Stimulated activated memory B cell treated with anti-CD40 and anti-IgM and Interleukin-4, amounts not matched to agents 10 μg/mL and 1 μg/mL and 100 μg/mL, for 72 hours (primary cell): ENCODE results near the gene PALMD.

ENCODE experiments used
- ATAC-seq: fragments of 150-1000 bp; cut with Tn5 transposase; 2 replicates; pipeline ENCODE4 v1.10.0; 2021
- H3K27ac Mint-ChIP-seq: one replicate; pipeline ENCODE4 v1.8.0; 2022; ENCODE audit warnings: mild to moderate bottlenecking, mixed read lengths
- H3K27me3 Mint-ChIP-seq: one replicate; pipeline ENCODE4 v1.8.0; 2022; ENCODE audit warnings: mixed read lengths
- H3K36me3 Mint-ChIP-seq: one replicate; pipeline ENCODE4 v1.8.0; 2022; ENCODE audit warnings: mixed read lengths
- H3K4me1 Mint-ChIP-seq: one replicate; pipeline ENCODE4 v1.8.0; 2022; ENCODE audit warnings: mixed read lengths
- H3K4me3 Mint-ChIP-seq: one replicate; pipeline ENCODE4 v1.8.0; 2022; ENCODE audit warnings: mild to moderate bottlenecking, moderate library complexity, mixed read lengths
- H3K9me3 Mint-ChIP-seq: one replicate; pipeline ENCODE4 v1.8.0; 2022; ENCODE audit warnings: mixed read lengths

The PALMD gene

DNA sequence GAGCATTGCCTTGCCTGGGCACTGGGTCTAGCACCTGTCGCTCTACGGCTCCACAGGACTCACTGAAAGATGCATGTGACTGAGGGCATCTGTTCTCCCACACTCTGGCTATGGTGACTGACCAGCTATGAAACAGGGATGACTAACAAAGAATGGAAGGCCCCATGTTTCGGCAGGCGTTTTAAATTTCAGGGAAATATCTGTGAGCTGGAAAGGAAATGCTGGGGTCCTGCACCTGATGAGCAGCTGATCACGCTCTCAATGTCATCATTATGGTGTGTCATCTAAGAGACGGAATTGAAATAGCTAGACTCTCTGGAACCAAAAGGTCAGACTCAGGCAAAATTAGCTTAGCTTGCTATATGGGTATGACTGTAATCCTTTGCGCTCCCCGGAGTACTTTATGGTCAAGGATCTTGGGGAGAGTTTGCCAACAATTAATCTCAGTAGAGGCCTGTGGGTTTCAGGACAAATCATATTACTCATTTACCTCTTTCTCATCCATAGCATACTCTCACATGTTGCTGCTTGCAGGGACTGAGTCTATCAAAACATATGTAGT lies 24.5 kb upstream of the PALMD start:
- H3K27ac Mint-ChIP-seq = no peak overlapping the region
- H3K27me3 Mint-ChIP-seq = no peaks in the 10 kb centered on the region
- no peaks in the 10 kb centered on the region for H3K9me3 Mint-ChIP-seq
- no peak for ATAC-seq
- no peaks in the 10 kb centered on the region for H3K36me3 Mint-ChIP-seq
- H3K4me1 Mint-ChIP-seq = no peaks in the 10 kb centered on the region
- H3K4me3 Mint-ChIP-seq = no peak overlapping the region

DNA sequence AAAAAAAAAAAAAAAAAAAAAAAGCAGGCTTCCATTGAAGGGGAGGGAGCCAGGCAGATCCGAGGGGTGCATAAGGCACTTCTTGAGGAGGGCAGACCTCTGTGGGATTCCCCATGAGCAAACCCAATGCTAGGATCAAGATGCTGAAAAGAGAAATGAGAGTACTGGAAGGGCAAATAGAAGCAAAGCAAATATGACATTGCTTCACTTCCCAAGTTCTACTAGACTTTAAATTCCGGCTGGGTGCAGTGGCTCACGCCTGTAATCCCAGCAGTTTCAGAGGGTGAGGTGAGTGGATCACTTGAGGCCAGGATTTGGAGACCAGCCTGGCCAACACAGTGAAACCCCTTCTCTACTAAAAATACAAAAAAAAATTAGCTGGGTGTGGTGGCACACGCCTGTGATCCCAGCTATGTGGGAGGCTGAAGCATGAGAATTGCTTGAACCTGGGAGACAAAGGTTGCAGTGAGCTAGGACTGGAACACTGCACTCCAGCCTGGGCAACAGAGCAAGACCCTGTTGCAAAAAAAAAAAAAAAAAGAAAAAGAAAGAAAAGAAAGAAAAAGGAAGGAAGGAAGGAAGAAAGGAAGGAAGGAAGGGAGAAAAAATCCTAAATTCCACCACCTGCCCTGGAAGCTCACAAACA lies 23.1 kb upstream of the PALMD start:
- no peak overlapping the region for H3K4me3 Mint-ChIP-seq
- ATAC-seq = no peak
- H3K36me3 Mint-ChIP-seq = no peaks in the 10 kb centered on the region
- H3K27ac Mint-ChIP-seq = no peak overlapping the region
- H3K4me1 Mint-ChIP-seq = no peaks in the 10 kb centered on the region
- H3K27me3 Mint-ChIP-seq = no peaks in the 10 kb centered on the region
- H3K9me3 Mint-ChIP-seq = no peaks in the 10 kb centered on the region

DNA sequence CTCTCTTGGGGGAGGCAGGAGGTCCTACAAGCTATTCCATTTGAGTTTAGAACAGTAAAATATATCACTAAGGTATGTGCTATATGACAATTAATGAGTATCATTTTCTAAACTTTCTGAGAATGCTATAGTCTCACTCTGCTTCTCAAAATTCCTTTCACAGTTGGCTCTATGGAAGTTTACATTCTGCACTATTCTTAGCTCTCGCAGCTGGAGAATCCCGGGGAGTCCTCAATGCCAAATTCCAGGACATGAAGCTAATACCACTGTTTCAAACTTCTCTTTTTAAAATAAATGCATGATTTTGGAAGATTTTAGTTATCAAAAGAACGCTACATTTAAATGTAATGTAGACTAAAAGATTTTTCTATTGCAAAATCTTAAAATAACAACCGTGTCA lies 22.4 kb upstream of the PALMD start:
- H3K4me3 Mint-ChIP-seq = no peak overlapping the region
- H3K27ac Mint-ChIP-seq = no peak overlapping the region
- no peaks in the 10 kb centered on the region for H3K9me3 Mint-ChIP-seq
- H3K36me3 Mint-ChIP-seq = no peaks in the 10 kb centered on the region
- no peak for ATAC-seq
- H3K4me1 Mint-ChIP-seq = no peaks in the 10 kb centered on the region
- no peaks in the 10 kb centered on the region for H3K27me3 Mint-ChIP-seq

- Mint-ChIP-seq H3K36me3 (no peaks in the 10 kb centered on the region), H3K27ac (no peak overlapping the region), H3K4me1 (no peaks in the 10 kb centered on the region), H3K4me3 (no peak overlapping the region), H3K9me3 (no peaks in the 10 kb centered on the region), H3K27me3 (no peaks in the 10 kb centered on the region)
- no peak for ATAC-seq
These were observed 18.3 kb upstream of the PALMD start for GRCh38 chr1:99627615-99628014.

GRCh38 chr1:99629164-99629563 lies 16.7 kb upstream of the PALMD start:
- Mint-ChIP-seq H3K4me1 (no peaks in the 10 kb centered on the region), H3K27ac (no peak overlapping the region), H3K27me3 (no peaks in the 10 kb centered on the region), H3K36me3 (no peaks in the 10 kb centered on the region), H3K9me3 (no peaks in the 10 kb centered on the region), H3K4me3 (no peak overlapping the region)
- ATAC-seq = no peak

DNA sequence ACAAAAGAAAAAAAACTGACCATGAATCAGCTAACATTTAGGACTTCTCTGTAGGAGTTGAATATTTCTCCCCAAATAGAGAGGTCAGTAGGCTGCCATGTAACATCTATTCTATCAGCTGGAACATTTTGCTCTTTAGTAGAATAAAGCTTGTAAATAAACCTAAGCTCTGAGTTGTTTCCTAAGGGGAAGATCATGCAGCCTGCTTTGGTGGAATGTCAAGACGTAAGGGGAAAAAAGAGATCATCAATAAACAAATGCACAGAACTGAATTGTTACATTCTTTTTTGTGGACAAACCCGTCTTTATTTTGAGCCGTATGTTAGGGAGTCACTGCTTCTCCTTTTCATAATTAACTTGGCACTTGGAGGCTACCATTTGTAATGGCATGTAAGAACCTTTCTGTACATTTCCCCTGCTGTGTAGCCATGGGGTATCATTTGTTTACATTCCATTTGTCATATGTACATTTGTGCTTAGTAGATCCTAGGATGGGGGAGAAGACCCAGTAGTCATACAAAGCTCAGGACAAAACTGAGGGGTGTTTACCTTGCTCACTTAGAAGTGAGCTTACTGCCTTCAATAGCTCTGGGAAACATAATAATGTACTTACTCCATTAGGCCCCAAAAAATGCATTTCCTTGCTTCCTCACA lies 10.8 kb upstream of the PALMD start:
- Mint-ChIP-seq H3K27me3 (no peaks in the 10 kb centered on the region), H3K9me3 (no peaks in the 10 kb centered on the region), H3K4me3 (no peak overlapping the region), H3K27ac (no peak overlapping the region), H3K36me3 (no peaks in the 10 kb centered on the region), H3K4me1 (no peaks in the 10 kb centered on the region)
- ATAC-seq = no peak

GRCh38 chr1:99635664-99636063 lies 10.2 kb upstream of the PALMD start:
- Mint-ChIP-seq H3K36me3 (no peaks in the 10 kb centered on the region), H3K27me3 (no peaks in the 10 kb centered on the region), H3K27ac (no peak overlapping the region), H3K9me3 (no peaks in the 10 kb centered on the region), H3K4me3 (no peak overlapping the region), H3K4me1 (no peaks in the 10 kb centered on the region)
- no peak for ATAC-seq

DNA sequence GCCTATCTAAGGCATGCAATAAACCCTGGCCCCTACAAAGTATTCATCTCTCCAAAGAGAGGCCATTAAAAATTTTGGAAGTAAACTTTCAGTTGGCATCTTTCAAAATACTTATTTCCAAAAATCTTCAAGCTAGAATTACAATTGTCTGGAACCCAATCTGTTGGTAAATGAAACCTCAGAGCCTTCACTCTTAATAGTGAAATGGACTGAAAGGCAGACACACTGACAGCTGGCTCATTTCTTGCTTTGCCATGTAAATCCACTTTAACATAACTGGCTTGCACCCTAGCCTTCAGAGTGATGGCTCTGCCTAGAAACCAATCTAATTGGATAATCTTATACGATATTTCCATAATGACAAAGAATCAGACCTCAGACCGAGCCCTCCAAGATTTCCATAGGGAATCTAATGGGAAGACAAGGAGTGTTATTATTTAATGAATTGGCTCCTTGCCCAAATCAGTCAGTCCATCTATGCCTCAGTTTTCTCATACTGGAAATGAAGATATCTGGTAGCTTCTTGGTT lies 9.2 kb upstream of the PALMD start:
- ATAC-seq = no peak
- no peak overlapping the region for H3K27ac Mint-ChIP-seq
- no peaks in the 10 kb centered on the region for H3K9me3 Mint-ChIP-seq
- H3K36me3 Mint-ChIP-seq = no peaks in the 10 kb centered on the region
- H3K4me1 Mint-ChIP-seq = no peaks in the 10 kb centered on the region
- no peaks in the 10 kb centered on the region for H3K27me3 Mint-ChIP-seq
- no peak overlapping the region for H3K4me3 Mint-ChIP-seq

DNA sequence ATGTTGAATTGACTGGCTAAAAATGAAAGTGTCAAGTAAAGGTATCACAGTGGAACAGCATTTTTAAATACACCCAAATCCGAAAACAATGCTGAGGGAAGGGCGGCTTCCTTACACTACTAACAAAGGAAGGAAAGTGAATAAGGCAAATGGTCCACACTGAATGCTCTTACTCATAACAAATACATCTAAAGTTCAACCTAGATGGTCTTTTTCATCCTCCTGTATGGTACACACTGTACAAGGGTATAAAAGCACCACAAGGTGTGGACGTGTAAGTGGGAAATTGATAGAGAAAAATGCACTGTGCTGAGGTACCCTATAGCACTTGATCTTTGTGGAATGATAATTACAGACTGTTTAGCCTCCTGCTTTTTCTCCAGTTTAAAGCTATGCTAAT lies 7.1 kb upstream of the PALMD start:
- Mint-ChIP-seq H3K4me1 (no peaks in the 10 kb centered on the region), H3K27ac (no peak overlapping the region), H3K36me3 (no peaks in the 10 kb centered on the region), H3K27me3 (no peaks in the 10 kb centered on the region), H3K9me3 (no peaks in the 10 kb centered on the region), H3K4me3 (no peak overlapping the region)
- ATAC-seq = no peak

GRCh38 chr1:99639408-99639807 lies 6.5 kb upstream of the PALMD start:
- H3K27ac Mint-ChIP-seq = no peak overlapping the region
- no peaks in the 10 kb centered on the region for H3K4me1 Mint-ChIP-seq
- ATAC-seq = no peak
- no peaks in the 10 kb centered on the region for H3K36me3 Mint-ChIP-seq
- no peaks in the 10 kb centered on the region for H3K27me3 Mint-ChIP-seq
- no peaks in the 10 kb centered on the region for H3K9me3 Mint-ChIP-seq
- no peak overlapping the region for H3K4me3 Mint-ChIP-seq

- Mint-ChIP-seq H3K36me3 (no peaks in the 10 kb centered on the region), H3K4me3 (no peak overlapping the region), H3K9me3 (no peaks in the 10 kb centered on the region), H3K4me1 (no peaks in the 10 kb centered on the region), H3K27ac (no peak overlapping the region), H3K27me3 (no peaks in the 10 kb centered on the region)
- no peak for ATAC-seq
These were observed 6.0 kb upstream of the PALMD start for GRCh38 chr1:99639945-99640344.

- no peak for ATAC-seq
- H3K4me1 Mint-ChIP-seq = no peaks in the 10 kb centered on the region
- no peaks in the 10 kb centered on the region for H3K36me3 Mint-ChIP-seq
- no peak overlapping the region for H3K27ac Mint-ChIP-seq
- no peak overlapping the region for H3K4me3 Mint-ChIP-seq
- no peaks in the 10 kb centered on the region for H3K9me3 Mint-ChIP-seq
- H3K27me3 Mint-ChIP-seq = peaks cover under 1% of the 10 kb centered on the region
These were observed 5.2 kb upstream of the PALMD start for GRCh38 chr1:99640672-99641071.

GRCh38 chr1:99641558-99641957 lies 4.4 kb upstream of the PALMD start:
- no peaks in the 10 kb centered on the region for H3K36me3 Mint-ChIP-seq
- no peak overlapping the region for H3K27ac Mint-ChIP-seq
- no peaks in the 10 kb centered on the region for H3K9me3 Mint-ChIP-seq
- H3K27me3 Mint-ChIP-seq = peaks cover 9% of the 10 kb centered on the region
- H3K4me1 Mint-ChIP-seq = no peaks in the 10 kb centered on the region
- ATAC-seq = no peak
- H3K4me3 Mint-ChIP-seq = no peak overlapping the region

DNA sequence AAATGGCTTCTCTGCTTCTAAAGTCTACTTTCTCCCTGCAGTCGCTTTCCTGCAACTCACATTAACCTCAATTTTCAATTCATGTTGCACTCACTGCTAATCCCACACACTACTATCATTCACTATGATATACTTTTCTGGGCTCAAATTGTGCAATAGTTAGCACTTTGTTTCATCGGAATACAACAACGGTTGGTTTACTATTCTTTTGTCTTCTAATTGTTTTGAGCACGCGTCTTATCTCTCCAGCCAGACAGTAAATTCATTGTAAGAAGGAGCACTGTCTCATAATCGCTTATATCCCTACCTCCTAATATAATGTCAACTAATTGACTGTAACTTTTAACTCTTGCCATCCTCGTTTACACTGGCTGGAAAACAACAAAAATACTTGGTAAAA lies 3.9 kb upstream of the PALMD start:
- no peaks in the 10 kb centered on the region for H3K4me1 Mint-ChIP-seq
- no peaks in the 10 kb centered on the region for H3K36me3 Mint-ChIP-seq
- H3K27me3 Mint-ChIP-seq = peaks cover 9% of the 10 kb centered on the region
- H3K9me3 Mint-ChIP-seq = no peaks in the 10 kb centered on the region
- no peak for ATAC-seq
- no peak overlapping the region for H3K27ac Mint-ChIP-seq
- H3K4me3 Mint-ChIP-seq = no peak overlapping the region

GRCh38 chr1:99643021-99643779 lies 2.7 kb upstream of the PALMD start:
- no peaks in the 10 kb centered on the region for H3K4me1 Mint-ChIP-seq
- peaks cover 13% of the 10 kb centered on the region for H3K27me3 Mint-ChIP-seq
- H3K4me3 Mint-ChIP-seq = no peak overlapping the region
- no peak for ATAC-seq
- H3K27ac Mint-ChIP-seq = no peak overlapping the region
- H3K36me3 Mint-ChIP-seq = no peaks in the 10 kb centered on the region
- H3K9me3 Mint-ChIP-seq = no peaks in the 10 kb centered on the region
